Measurements from ENCODE around the gene HIBCH.

The HIBCH gene

DNA sequence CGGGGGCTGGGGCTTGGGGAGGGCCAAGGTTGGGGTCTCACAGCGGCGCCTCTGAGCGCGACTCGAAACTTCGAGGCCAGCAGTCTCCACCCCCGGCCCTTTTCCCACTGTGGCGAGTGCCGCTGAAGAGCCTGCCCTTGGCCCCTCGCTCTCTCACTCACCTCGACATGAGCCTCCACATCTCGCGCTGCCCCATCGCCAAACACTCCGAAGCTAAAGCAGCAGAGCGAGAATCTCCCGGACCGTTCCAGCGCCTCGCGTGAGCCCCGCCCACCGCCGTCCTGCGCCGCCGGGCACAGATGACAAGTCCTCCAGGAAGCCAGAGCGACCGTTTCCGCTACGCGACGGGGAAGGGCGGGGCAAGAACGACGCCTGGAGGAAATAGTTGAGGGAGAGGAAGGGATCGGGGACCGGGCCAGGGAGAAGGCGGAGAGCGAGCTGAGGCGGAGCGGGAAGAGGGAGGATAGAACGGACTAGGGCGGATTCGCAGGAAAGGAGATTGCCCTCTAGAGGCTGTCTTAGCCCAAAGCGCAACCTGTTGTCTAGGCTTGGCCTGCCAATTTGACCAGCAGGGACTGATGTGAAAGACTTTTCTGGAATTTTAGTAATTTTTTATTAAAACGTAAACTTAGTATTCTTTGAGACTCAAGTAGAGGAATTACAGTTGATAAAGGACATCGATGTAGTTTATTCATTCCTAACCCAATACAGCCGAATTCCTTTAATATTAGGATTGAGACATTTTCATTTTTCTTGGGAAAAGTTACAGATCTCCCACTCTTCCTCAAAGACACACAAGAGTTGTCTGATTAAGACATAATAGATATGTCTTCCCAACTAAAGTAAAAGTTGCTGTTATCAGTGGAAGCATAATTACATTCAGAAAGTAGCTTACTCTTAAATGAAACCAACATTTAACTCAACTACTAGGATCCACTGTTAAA, at the start of gene HIBCH:
TSS of gene HIBCH (minus strand) at position 272 of the 944 bp plus-strand sequence. CDS start at position 196, 76 bp downstream.
- in situ Hi-C loops (cut with HindIII; ENCODE audit: low sequenced_read_pairs): no loop called here
- peak within 1 kb of the TSS; percentile 69 for H3K4me3 ChIP-seq (ENCODE audit: low read depth, low read length)
- peak; percentile 95 for DNase-seq (ENCODE audit: low read depth)
- TF ChIP-seq, protein P1, sequence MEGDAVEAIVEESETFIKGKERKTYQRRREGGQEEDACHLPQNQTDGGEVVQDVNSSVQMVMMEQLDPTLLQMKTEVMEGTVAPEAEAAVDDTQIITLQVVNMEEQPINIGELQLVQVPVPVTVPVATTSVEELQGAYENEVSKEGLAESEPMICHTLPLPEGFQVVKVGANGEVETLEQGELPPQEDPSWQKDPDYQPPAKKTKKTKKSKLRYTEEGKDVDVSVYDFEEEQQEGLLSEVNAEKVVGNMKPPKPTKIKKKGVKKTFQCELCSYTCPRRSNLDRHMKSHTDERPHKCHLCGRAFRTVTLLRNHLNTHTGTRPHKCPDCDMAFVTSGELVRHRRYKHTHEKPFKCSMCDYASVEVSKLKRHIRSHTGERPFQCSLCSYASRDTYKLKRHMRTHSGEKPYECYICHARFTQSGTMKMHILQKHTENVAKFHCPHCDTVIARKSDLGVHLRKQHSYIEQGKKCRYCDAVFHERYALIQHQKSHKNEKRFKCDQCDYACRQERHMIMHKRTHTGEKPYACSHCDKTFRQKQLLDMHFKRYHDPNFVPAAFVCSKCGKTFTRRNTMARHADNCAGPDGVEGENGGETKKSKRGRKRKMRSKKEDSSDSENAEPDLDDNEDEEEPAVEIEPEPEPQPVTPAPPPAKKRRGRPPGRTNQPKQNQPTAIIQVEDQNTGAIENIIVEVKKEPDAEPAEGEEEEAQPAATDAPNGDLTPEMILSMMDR (IDR thresholded peaks at IDR 0.05; ENCODE audit: low read depth, low read length, missing control alignments): peak; percentile 92

DNA sequence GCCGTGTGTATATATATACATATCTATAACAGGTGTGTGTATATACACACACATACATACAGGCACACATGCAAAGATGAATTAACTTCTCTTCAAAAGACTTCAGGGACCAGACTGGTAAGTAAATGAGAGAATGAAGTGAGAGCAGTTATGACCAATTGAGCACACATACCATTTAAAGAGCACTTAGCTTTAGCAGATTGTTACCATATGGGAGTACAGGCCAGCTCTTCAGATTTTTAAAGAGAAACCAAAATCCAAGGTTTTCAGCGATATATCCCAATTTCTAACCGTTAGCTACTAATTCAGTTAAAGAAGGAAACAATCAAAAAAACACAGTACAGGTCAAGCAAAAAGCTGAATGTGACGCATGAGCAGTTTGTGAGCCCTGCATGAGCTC, 47.5 kb upstream of the HIBCH start:
- in situ Hi-C loops (cut with HindIII; ENCODE audit: low sequenced_read_pairs): no loop called here
- no peak overlapping the region for H3K4me3 ChIP-seq (ENCODE audit: low read depth, low read length)
- no peak for DNase-seq (ENCODE audit: low read depth)
- TF ChIP-seq, protein P1 (IDR thresholded peaks at IDR 0.05; ENCODE audit: low read depth, low read length, missing control alignments): no peak

DNA sequence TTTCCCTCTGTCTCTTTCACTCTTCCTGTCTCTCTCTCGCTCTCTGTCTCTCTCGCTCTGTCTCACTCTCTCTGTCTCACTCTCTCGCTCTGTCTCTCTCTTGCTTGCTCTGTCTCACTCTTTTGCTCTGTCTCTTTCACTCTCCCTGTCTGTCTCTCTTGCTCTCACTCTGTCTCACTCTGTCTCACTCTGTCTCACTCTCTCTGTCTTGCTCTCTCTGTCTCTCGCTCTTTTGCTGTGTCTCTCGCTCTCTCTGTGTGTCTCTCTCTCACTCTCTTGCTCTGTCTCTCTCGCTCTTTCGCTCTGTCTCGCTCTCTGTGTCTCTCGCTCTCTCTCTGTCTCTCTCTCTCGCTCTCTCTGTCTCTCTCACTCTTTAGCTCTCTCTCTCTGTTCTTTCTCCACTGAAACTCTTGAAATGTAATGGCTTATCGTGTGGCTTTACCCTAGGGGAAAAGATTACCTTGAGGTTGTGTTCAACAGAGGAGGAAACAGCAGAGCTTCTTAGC, 46.7 kb upstream of the HIBCH start:
- TF ChIP-seq, protein P1 (IDR thresholded peaks at IDR 0.05; ENCODE audit: low read depth, low read length, missing control alignments): no peak
- no peak for DNase-seq (ENCODE audit: low read depth)
- H3K4me3 ChIP-seq (ENCODE audit: low read depth, low read length): no peak overlapping the region
- in situ Hi-C loops (cut with HindIII; ENCODE audit: low sequenced_read_pairs): no loop called here

GRCh38 chr2:190365499-190366204, 46.0 kb upstream of the HIBCH start:
- in situ Hi-C loops (cut with HindIII; ENCODE audit: low sequenced_read_pairs): no loop called here

GRCh38 chr2:190362894-190363293, 43.3 kb upstream of the HIBCH start:
- in situ Hi-C loops (cut with HindIII; ENCODE audit: low sequenced_read_pairs): no loop called here
- TF ChIP-seq, protein P1 (IDR thresholded peaks at IDR 0.05; ENCODE audit: low read depth, low read length, missing control alignments): no peak
- no peak overlapping the region for H3K4me3 ChIP-seq (ENCODE audit: low read depth, low read length)
- DNase-seq (ENCODE audit: low read depth): no peak

More at GRCh38 chr2:190365499-190366204, 46.0 kb upstream of the HIBCH start:
- DNase-seq (ENCODE audit: low read depth): no peak
- H3K4me3 ChIP-seq (ENCODE audit: low read depth, low read length): no peak overlapping the region
- TF ChIP-seq, protein P1 (IDR thresholded peaks at IDR 0.05; ENCODE audit: low read depth, low read length, missing control alignments): no peak

DNA sequence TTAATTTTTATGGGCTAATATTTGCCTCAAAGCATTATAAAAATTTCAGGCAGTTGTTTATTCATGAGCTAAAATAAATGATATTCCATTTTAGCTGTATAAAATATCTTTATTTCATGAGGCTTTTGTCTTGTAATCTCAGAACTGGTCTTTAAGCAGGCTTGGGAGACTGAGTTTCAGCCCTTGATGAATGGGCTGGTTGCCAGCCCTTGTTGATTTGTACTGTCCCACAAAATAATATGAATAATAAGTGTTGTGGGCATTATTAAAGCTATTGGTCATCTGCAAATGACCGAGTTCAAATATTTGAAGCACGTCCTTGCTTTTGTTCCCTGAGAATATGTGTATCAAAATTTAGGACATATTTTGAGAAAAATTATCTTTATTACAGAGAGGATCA, 41.9 kb upstream of the HIBCH start:
- in situ Hi-C loops (cut with HindIII; ENCODE audit: low sequenced_read_pairs): no loop called here
- no peak for DNase-seq (ENCODE audit: low read depth)
- H3K4me3 ChIP-seq (ENCODE audit: low read depth, low read length): no peak overlapping the region
- TF ChIP-seq, protein P1 (IDR thresholded peaks at IDR 0.05; ENCODE audit: low read depth, low read length, missing control alignments): no peak
